LNCAP (cell line): ENCODE measurements around the gene C17orf67.

Source experiments
- CTCF ChIP-seq: fragments of 450-650 bp; IDR thresholded peaks from 2 replicates; pipeline ENCODE4 v1.5.1; 2017; ENCODE audit warnings: mild to moderate bottlenecking

Gene C17orf67

GRCh38 chr17:56868716-56869115 lies 35.0 kb upstream of the C17orf67 start:
- TF ChIP-seq CTCF: no peak

DNA sequence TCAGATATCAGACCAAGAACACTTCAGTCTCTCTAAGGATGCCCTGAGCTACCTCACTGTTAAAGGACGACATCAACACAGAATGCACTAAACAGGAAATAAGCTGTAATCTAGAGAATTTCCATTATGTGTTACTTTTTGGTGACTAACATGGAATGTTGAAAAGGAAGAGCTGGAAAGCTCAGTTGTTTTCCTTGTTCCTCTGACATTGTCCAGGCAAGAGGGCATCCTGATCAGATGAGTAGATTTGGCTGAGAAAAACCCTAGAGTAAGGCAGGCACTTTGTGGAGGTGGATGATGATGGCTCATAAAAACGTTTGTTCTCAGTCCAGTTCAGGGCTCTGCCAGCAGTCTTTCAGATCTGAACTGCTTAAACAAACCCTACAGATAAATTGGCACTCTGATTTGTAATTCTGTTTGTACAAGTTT lies 34.2 kb upstream of the C17orf67 start:
- TF ChIP-seq CTCF: no peak

- peak; percentile 34; the same call in 1 of the 2 replicates for TF ChIP-seq CTCF
Measured at GRCh38 chr17:56866496-56866895, 32.8 kb upstream of the C17orf67 start.

- no peak for TF ChIP-seq CTCF
Measured at GRCh38 chr17:56866076-56866475, 32.4 kb upstream of the C17orf67 start.

DNA sequence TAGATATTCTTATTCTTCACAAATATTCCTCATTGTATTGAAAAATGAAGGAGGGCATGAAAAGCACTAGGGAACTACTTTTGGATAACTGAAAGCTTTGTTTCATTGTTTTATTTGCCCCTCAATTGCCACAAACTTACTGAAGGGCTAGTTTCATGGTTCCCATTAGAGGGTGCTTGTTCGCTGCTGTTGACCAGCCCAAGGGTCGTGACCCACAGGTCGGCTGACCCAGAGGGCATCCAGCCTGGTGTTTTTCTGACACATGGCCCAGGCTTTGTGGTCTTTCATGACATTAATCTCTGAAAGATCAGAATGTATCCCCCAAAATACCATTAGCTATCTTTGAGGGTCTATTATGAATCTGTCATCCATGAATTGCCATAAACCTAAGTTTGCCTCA lies 30.3 kb upstream of the C17orf67 start:
- TF ChIP-seq CTCF: no peak

- TF ChIP-seq CTCF: no peak
Measured at GRCh38 chr17:56861899-56862298, 28.2 kb upstream of the C17orf67 start.

DNA sequence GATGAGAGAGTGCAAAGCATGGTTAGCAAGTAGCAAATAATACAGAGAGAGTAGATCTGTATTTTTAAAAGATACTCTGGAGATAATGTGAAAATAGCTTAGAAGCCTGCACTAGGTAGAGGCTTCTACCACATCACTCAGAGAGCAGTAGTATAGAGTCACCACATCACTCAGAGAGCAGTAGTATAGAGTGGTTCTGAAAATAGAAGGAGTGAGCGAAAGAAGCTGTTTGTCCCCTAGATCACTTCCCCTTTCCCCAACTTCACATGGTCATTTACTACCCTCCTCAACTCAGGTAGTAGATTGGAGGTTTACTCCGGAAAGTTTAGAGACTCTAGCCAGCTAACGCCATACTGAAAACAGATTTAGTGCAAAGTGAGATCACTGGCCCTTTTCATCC lies 17.3 kb upstream of the C17orf67 start:
- TF ChIP-seq CTCF: no peak

- TF ChIP-seq CTCF: no peak
Measured at GRCh38 chr17:56850591-56850990, 16.9 kb upstream of the C17orf67 start.
